SK-N-SH (cell line): Measurements from ENCODE around the gene NSMCE3. TPM values are rescaled to one million over a fixed set of nuclear protein-coding genes. Genes with fewer than 3 reads are reported as not detected.

Experiments
- CTCF ChIA-PET: fragments of 300-600, 350-600 bp; formaldehyde crosslinking; extraction: SDS; loops from one replicate; lab custom pipeline; 2021; lab: Yijun Ruan, JAX
- POLR2A ChIA-PET: fragments of 350-600 bp; sonication (Branson Sonifier 250); formaldehyde crosslinking; extraction: SDS; loops from one replicate; lab custom pipeline; 2020; ENCODE audit warnings: antibody characterized with exemption, inconsistent platforms; lab: Yijun Ruan, JAX
- DNase-seq: peaks from one replicate; pipeline ENCODE4 v3.0.0; 2012
- H2AFZ ChIP-seq: fragments of 200-600 bp; sonication (generic); 2 replicates; pipeline ENCODE4 v1.8.1; 2016; ENCODE audit warnings: antibody characterized with exemption, mild to moderate bottlenecking, low read depth
- H3F3A ChIP-seq: fragments of 200-600 bp; sonication (generic); replicated peaks from 2 replicates; pipeline ENCODE3; 2016; ENCODE audit warnings: antibody characterized with exemption, mild to moderate bottlenecking; ENCODE audit not compliant: insufficient read depth
- H3K27ac ChIP-seq, 2 experiments: fragments of 200-500 bp in 1 of 2; fragments of 200-600 bp in 1 of 2; sonication (Bioruptor generic) in 1 of 2; sonication (generic), shearing (Covaris generic) in 1 of 2; 2 replicates each; pipeline versions ENCODE4 v1.5.1 to v1.6.1; 2014 to 2016; ENCODE audit warnings: low read depth in 2 of 2, inconsistent platforms in 1 of 2, low read length in 1 of 2, mild to moderate bottlenecking in 1 of 2, mixed read lengths in 1 of 2
- H3K27me3 ChIP-seq: fragments of 200-600 bp; sonication (generic), shearing (Covaris generic); 2 replicates; pipeline ENCODE4 v1.6.1; 2016; ENCODE audit warnings: mixed run types; ENCODE audit not compliant: insufficient read depth
- H3K36me3 ChIP-seq, 2 experiments: fragments of 200-500 bp in 1 of 2; fragments of 200-600 bp in 1 of 2; sonication (Bioruptor generic) in 1 of 2; sonication (generic) in 1 of 2; replicated peaks in 1 of 2; 2 replicates each; pipeline versions ENCODE3 to v1.5.1; 2014 to 2016; ENCODE audit warnings: low read length in 1 of 2, mild to moderate bottlenecking in 1 of 2; ENCODE audit not compliant: insufficient read depth in 2 of 2, control insufficient read depth in 1 of 2
- H3K4me1 ChIP-seq, 2 experiments: fragments of 200-500 bp in 1 of 2; fragments of 200-600 bp in 1 of 2; sonication (Bioruptor generic) in 1 of 2; sonication (generic), shearing (Covaris generic) in 1 of 2; 2 replicates each; pipeline versions ENCODE4 v1.5.1 to v1.6.1; 2014 to 2016; ENCODE audit warnings: low read depth in 1 of 2, low read length in 1 of 2, mixed run types in 1 of 2; ENCODE audit not compliant: insufficient read depth in 2 of 2, control insufficient read depth in 1 of 2
- H3K4me2 ChIP-seq: fragments of 200-600 bp; sonication (generic), shearing (Covaris generic); 2 replicates; pipeline ENCODE4 v1.6.1; 2017; ENCODE audit warnings: mixed run types
- H3K4me3 ChIP-seq, 2 experiments: fragments of 200-500 bp in 1 of 2; fragments of 200-600 bp in 1 of 2; sonication (Bioruptor generic) in 1 of 2; sonication (generic), shearing (Covaris generic) in 1 of 2; 2 replicates each; pipeline versions ENCODE4 v1.5.1 to v1.8.1; 2014 to 2016; ENCODE audit warnings: low read depth in 2 of 2, inconsistent platforms in 1 of 2, low read length in 1 of 2, mild to moderate bottlenecking in 1 of 2, mixed read lengths in 1 of 2, moderate library complexity in 1 of 2
- H3K79me2 ChIP-seq: fragments of 200-600 bp; sonication (generic); 2 replicates; pipeline ENCODE4 v1.8.1; 2017; ENCODE audit warnings: mild to moderate bottlenecking; ENCODE audit not compliant: insufficient read depth
- H3K9ac ChIP-seq: fragments of 200-600 bp; sonication (generic); 2 replicates; pipeline ENCODE4 v1.6.1; 2017; ENCODE audit warnings: mixed run types
- H3K9me2 ChIP-seq: fragments of 200-600 bp; sonication (generic); 2 replicates; pipeline ENCODE4 v1.6.1; 2017; ENCODE audit warnings: mixed run types
- H3K9me3 ChIP-seq: fragments of 200-600 bp; sonication (generic); 2 replicates; pipeline ENCODE4 v1.6.1; 2017; ENCODE audit warnings: mixed run types, mild to moderate bottlenecking, moderate library complexity
- H4K20me1 ChIP-seq: fragments of 200-600 bp; sonication (generic); 2 replicates; pipeline ENCODE4 v1.6.1; 2017; ENCODE audit warnings: mild to moderate bottlenecking, mixed run types; ENCODE audit not compliant: insufficient read depth
- ELF1 ChIP-seq: IDR thresholded peaks from 2 replicates; pipeline ENCODE4 v1.4.0; 2012
- EP300 ChIP-seq, 2 experiments: IDR thresholded peaks; 2 replicates each; pipeline versions ENCODE4 v1.4.0 to v1.6.1; 2012; ENCODE audit warnings: borderline replicate concordance in 1 of 2, low read depth in 1 of 2, low read length in 1 of 2
- EZH2phosphoT487 ChIP-seq: fragments of 200-600 bp; sonication (generic); IDR thresholded peaks from 2 replicates; pipeline ENCODE4 v1.6.1; 2017; ENCODE audit warnings: low read depth, mixed run types, mild to moderate bottlenecking, antibody characterized with exemption, moderate library complexity, borderline replicate concordance
- FOSL2 ChIP-seq: IDR thresholded peaks from 2 replicates; pipeline ENCODE4 v1.4.0; 2012; ENCODE audit warnings: low read depth, mild to moderate bottlenecking, moderate library complexity, borderline replicate concordance
- FOXJ3 ChIP-seq: sonication (generic); formaldehyde crosslinking; IDR thresholded peaks from 2 replicates; pipeline ENCODE4 v1.5.1; 2020; ENCODE audit warnings: mild to moderate bottlenecking, missing genetic modification reagents
- GABPA ChIP-seq: IDR thresholded peaks from 2 replicates; pipeline ENCODE4 v1.4.0; 2012; ENCODE audit warnings: low read depth, mild to moderate bottlenecking
- JUND ChIP-seq: IDR thresholded peaks from 2 replicates; pipeline ENCODE4 v1.4.0; 2012
- MAX ChIP-seq: IDR thresholded peaks from 2 replicates; pipeline ENCODE4 v1.4.0; 2012; ENCODE audit warnings: low read depth
- MXI1 ChIP-seq: IDR thresholded peaks from 2 replicates; pipeline ENCODE4 v1.6.1; 2012; ENCODE audit warnings: mild to moderate bottlenecking, low read depth, low read length, improper control_type of control experiment
- PBX3 ChIP-seq: IDR thresholded peaks from 2 replicates; pipeline ENCODE4; 2012
- POLR2AphosphoS5 ChIP-seq: IDR thresholded peaks from 2 replicates; pipeline ENCODE4 v1.6.1; 2012; ENCODE audit warnings: low read depth, low read length
- RFX5 ChIP-seq: IDR thresholded peaks from 2 replicates; pipeline ENCODE4 v1.6.1; 2012; ENCODE audit warnings: mild to moderate bottlenecking, improper control_type of control experiment, low read length
- TAF1 ChIP-seq: IDR thresholded peaks from 2 replicates; pipeline ENCODE4 v1.6.1; 2012; ENCODE audit warnings: low read depth, mild to moderate bottlenecking, low read length, moderate library complexity, borderline replicate concordance
- TEAD4 ChIP-seq: IDR thresholded peaks from 2 replicates; pipeline ENCODE4 v1.4.0; 2012; ENCODE audit warnings: mild to moderate bottlenecking, borderline replicate concordance; ENCODE audit not compliant: insufficient read depth
- WGBS: methylation state at CpG from one replicate; pipeline ENCODE4 v1.1.6; 2017; ENCODE audit warnings: low lambda C conversion rate; 5-methylcytosine and 5-hydroxymethylcytosine counted together
- polyA plus RNA-seq, 3 experiments: library from polyadenylated mRNA; depleted of rRNA; stranded (reverse); fragments of >200 nt; gene quantifications; 2 replicates each; pipeline ENCODE4 v1.2.3, GENCODE V29; 2012

Gene NSMCE3
- polyA plus RNA-seq, 1 of the 3 experiments (the other 2 are of a cell fraction): 5.5 TPM

- H3K79me2 ChIP-seq: no peaks in the 10 kb centered on the region
- no peak for TF ChIP-seq FOSL2
- no peak for TF ChIP-seq GABPA
- ChIA-PET CTCF (no interaction called here), POLR2A (no interaction called here)
- no peaks in the 10 kb centered on the region for H3K27me3 ChIP-seq
- H3K4me2 ChIP-seq: no peak overlapping the region
- H3F3A ChIP-seq: no peaks in the 10 kb centered on the region
- DNase-seq: no peak
- no peaks in the 10 kb centered on the region for H4K20me1 ChIP-seq
- H2AFZ ChIP-seq: no peak overlapping the region
- H3K27ac ChIP-seq: no peak overlapping the region
- H3K36me3 ChIP-seq: no peaks in the 10 kb centered on the region
- H3K9me3 ChIP-seq: no peaks in the 10 kb centered on the region
- H3K9ac ChIP-seq: no peak overlapping the region
- WGBS: 67% methylated on average over 4 of the region's 4 CpGs
- no peaks in the 10 kb centered on the region for H3K9me2 ChIP-seq
- no peaks in the 10 kb centered on the region for H3K4me1 ChIP-seq
- no peak overlapping the region for H3K4me3 ChIP-seq
These were observed 36.1 kb downstream of the NSMCE3 start for GRCh38 chr15:29233566-29233965.

GRCh38 chr15:29226436-29227208 is 43.0 kb downstream of the NSMCE3 start:
- ChIA-PET POLR2A (no interaction called here), CTCF (interaction anchor here (1.1 kb wide), 1 partner anchor 11 kb away, joined by 3 read pairs; no protein-coding TSS in a partner anchor)
- Histone ChIP-seq H3K9me3 (no peaks in the 10 kb centered on the region), H3K27me3 (no peaks in the 10 kb centered on the region; the same call in 1 of the 2 replicates), H4K20me1 (no peaks in the 10 kb centered on the region), H3K9ac (no peak overlapping the region), H3K27ac (peak overlapping the region in 1 of 2 experiments; percentile 71; a peak in 2 of 4 replicates), H3K79me2 (no peaks in the 10 kb centered on the region), H3K4me1 (peaks cover 0 to 13% of the 10 kb centered on the region in 2 experiments; a peak in 2 of 4 replicates), H3K36me3 (no peaks in the 10 kb centered on the region), H3K4me2 (no peak overlapping the region), H3K9me2 (no peaks in the 10 kb centered on the region), H3F3A (no peaks in the 10 kb centered on the region), H3K4me3 (no peak overlapping the region), H2AFZ (no peak overlapping the region)
- DNase-seq: peak; percentile 64
- TF ChIP-seq ELF1 (no peak), RFX5 (no peak), MXI1 (no peak), MAX (no peak), EP300 (IDR thresholded peaks at IDR 0.05; ENCODE audit: borderline replicate concordance in 1 of 2, low read depth in 1 of 2, low read length in 1 of 2) (no peak), FOXJ3 (CRISPR knock-in tag) (no peak), JUND (no peak), POLR2AphosphoS5 (no peak), TEAD4 (no peak), PBX3 (no peak), TAF1 (no peak), FOSL2 (no peak), EZH2phosphoT487 (no peak), GABPA (no peak)
- WGBS: 28% methylated on average over 9 of the region's 9 CpGs
